HG02973 (cell line): ENCODE measurements around the gene RAE1.

Experiments
- ATAC-seq: cut with Tn5 transposase; IDR thresholded peaks from one replicate; pipeline ENCODE4 v1.9.1; 2021; ENCODE audit warnings: moderate library complexity; ENCODE audit not compliant: unreplicated experiment

Gene RAE1

DNA sequence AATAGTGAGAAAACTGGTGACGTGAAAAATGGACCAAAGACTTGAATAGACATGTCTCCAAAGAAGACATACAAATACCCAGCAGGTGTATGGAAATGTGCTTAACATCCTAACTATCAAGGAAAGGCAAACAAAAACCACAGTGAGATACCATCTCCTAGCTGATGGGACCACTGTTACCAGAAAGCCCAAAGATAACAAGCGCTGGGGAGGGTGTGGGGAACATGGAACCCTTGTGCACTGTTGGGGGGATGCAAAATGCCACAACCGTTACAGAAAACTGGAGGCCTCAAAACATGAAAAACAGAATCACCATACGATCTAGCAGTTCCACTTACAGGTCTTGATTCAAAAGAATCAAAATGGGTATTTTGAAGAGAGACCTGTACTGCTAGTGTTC is 20.3 kb downstream of the RAE1 start:
- no peak for ATAC-seq

DNA sequence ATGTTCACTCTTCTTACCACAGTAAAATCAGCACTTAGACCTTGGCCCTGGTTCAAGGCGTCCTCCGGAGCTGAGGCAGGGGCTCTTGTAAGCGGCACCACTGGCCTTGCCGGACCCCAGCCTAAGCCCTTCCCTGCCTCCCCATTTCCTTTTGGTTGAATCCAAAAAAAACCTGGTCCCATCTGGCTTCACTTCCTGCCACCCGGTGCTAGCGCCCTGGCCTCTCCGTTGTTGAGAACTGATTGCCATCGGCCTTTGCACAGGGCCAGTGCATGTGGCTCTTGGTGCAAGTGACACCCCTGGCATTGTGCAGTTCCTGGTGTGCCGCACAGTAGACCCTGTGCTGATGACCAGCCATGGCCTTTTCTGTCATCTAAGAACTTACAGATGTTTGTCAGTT is 21.1 kb downstream of the RAE1 start:
- no peak for ATAC-seq

GRCh38 chr20:57372581-57373350 is 21.7 kb downstream of the RAE1 start:
- ATAC-seq = no peak

DNA sequence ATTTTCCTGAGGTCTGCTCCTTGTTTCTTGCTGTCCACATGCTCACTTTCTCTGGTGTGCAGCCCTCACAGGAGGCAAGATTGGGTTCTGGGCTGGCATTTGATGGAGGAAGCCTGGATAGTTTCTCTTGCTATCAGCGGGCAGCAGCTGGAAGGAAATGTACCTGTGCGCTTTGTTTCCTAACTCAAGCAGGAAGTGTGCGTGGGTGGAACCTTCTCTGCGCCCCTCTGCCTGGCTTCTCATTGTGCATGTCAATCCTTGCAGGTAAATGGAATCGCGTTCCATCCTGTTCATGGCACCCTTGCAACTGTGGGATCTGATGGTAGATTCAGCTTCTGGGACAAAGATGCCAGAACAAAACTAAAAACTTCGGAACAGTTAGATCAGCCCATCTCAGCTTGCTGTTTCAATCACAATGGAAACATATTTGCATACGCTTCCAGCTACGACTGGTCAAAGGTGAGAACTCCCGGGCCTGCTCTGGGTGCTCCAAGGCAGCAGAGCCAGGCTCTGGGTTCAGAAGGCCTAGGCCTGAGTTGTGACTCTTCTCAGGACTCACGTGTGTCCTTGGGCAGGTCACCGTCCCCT is 23.4 kb downstream of the RAE1 start:
- ATAC-seq = no peak

- no peak for ATAC-seq
Measured at GRCh38 chr20:57374931-57375651, 24.0 kb downstream of the RAE1 start.

- ATAC-seq = no peak
Measured at GRCh38 chr20:57375652-57376230, 24.7 kb downstream of the RAE1 start.

GRCh38 chr20:57377350-57377749 is 26.3 kb downstream of the RAE1 start:
- ATAC-seq = no peak

DNA sequence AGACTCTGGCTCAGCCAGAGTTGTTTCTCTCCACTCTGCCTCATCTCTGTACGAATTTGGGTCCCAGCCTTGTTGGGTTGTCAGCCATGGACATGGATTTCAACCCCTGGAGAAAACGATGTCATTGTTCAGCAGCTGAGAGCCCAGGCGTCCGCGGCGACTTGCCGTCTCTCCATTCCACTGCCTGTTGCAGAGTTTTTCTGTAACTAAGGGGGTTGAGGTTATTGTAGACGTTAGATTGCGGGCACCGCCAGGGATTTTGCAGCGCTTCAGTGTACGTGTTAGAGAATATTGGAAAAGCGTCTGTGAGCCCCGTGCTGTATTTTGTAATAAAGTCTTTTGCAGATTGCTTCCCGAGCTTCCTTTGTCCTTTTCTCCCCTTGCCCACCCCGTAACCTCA is 27.1 kb downstream of the RAE1 start:
- ATAC-seq = no peak

DNA sequence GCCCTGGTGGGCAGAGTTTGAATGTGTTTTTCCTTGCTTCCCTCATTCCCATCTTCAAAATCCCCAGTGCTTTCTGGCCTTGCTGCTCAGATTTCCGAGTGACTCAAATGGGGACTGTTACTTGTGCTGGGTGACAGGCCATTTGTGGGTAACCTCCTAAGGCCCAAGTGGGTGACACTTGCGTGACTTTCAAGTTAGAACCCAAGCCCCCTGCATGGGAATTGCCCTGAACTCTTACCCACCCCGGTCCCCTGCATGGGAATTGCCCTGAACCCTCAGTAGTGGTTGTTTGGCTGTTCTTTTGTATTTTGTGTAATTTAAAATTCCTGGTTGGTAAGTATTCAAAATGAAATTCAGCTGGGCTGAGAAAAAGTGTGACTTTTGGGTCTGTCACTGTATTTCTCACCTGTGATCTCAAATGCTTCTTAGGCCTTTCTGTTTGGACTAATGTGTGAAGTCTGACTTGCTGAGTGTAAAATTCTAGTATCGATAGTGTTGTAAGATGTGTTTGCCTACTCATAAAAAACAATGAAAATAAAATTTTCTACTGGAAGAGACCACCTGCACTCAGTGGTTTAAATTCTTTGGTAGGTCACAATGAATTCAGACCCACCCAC is 27.7 kb downstream of the RAE1 start:
- no peak for ATAC-seq

DNA sequence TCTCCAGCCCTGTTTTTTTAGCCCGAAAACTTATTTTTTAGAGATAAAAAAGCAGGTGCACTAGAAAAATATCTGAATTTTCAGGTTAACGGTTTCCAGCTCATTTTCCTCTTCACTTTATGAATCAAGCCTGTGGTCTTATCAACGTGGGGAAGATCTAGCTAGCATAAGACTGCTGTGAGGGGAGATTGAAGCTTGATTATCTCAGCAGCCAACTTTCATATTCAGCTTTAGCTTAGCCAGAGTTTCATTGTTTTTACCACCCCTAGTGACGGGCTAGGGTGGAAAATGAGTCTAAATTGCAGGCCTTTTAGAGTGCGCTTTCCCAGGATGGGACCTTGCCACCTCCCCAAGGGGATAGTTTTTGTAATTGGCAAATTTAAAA is 28.2 kb downstream of the RAE1 start:
- no peak for ATAC-seq

- ATAC-seq = no peak
Measured at GRCh38 chr20:57380081-57380750, 29.2 kb downstream of the RAE1 start.

- no peak for ATAC-seq
Measured at GRCh38 chr20:57381596-57382503, 30.8 kb downstream of the RAE1 start.

DNA sequence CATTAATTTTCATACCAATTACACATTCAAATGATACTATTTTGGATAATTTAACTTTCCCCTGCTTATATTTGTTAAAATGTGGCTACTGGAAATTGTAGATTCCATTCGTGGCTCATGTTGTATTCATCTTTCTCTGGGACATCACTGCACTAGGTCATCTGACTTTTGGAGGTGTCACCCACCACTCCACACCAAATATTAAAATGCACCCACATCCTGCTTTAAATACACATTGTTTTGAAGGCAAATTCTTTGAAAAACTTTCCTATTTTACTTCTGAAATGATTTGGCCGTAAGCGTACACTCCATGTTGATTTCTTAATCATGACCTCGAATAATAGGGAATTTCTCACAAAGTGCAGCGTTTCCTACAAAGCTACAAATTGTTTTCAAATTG is 31.5 kb downstream of the RAE1 start:
- no peak for ATAC-seq

DNA sequence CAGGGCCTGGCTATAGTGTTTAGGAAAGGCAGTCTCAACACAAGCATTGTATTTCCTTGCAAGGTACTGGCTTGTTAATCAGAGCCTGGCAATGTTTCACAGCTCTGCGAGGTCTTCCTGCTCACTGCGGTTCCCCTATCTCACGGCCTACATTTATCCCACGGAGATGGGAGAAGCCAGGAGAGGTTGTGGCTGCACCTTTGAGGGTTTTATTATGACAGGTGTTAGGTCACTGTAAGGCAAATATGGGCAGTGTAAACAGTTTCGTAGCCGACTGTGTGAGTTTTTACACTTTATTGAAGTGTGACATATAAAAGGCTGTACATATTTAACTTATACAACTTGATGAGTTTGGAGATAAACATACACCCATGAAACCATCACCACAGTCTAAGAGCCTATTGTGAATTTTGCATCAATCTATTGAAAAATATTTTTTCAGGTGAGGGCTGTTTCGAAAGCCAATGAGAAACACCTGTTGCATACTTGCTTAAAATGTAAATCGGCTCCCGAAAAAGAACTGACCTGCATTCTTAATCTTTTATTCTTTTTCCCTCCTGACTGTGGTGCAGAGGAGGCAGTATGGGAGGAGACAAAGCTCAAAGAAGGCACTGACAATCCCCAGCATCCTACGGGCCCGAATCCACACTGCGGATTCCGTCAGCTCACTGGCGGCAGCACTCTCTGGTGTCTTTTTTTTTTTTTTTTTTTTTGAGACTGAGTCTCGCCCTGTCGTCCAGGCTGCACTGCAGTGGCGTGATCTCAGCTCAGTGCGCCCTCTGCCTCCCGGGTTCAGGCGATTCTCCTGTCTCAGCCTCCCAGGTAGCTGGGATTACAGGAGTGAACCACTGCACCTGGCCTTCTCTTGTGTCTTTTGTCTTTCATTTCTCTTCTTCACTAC is 32.6 kb downstream of the RAE1 start:
- no peak for ATAC-seq

DNA sequence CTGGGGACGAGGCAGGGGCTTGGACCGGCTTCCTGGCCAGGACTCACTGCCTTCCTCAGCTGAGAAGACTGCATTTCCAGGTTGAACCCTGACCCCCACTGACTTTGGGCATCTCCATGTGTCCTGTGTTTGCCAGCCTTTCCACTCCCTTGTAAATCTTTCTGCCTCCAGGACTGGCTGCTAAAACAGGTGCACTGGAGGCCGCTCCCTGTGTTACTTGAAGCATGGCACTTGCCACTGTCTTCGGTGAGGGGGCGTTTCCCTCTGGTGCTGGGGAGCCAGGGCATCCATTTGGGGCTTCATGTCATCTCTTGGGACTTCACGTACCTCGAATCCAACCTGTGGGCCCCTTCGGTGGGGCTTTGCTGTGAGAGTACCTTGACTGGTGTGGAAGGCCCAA is 33.4 kb downstream of the RAE1 start:
- no peak for ATAC-seq

DNA sequence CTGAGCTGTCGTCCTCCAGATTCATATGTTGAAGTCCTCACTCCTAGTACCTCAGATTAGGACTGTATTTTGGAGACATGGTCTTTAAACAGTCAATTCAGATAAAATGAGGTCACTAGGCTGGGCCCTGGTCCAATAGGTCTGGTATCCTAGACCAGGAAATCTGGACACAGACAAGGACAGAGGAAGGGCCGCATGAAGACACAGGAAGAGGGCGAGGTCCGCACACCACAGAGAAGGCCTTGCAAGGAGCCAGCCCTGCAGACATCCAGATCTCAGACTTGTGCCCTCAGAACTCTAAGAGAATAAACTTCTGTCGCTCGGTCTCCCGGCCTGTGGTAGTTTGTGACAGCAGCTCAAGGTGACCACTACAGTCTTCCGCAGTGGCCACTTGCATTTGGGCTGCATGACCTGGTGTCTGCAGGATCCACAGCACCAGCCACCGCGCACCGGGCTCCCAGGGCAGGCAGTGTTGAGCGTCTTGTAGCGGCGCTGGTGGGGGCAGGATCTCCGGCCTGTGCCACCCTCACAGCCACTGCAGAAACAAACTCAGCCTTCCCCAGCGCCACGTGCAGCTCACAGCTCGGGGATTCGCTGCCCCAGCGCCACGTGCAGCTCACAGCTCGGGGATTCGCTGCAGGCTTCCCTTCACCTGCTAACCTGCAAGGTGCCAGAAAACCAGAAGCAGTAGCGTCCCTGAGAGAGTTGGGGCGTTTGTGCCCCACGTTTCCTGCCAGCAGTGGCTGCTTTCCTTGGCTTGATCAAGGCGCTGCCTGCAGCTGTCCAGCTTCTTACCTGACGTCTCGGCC is 34.1 kb downstream of the RAE1 start:
- no peak for ATAC-seq

DNA sequence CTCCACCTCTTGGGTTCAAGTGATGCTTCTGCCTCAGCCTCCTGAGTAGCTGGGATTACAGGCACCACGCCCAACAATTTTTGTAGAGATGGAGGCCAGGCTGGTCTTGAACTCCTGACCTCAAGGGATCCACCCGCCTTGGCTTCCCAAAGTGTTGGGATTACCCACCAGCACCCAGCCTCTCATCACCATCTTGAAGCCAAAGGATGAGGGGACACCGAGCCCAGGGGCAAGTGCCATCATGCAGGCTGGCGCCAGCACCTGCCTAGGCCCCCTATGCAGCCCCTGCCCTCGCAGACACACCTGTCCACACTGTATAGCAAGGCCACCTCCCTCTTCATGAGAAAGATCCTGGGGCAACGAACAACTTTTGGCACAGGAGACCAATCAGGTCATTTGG is 34.9 kb downstream of the RAE1 start:
- no peak for ATAC-seq

DNA sequence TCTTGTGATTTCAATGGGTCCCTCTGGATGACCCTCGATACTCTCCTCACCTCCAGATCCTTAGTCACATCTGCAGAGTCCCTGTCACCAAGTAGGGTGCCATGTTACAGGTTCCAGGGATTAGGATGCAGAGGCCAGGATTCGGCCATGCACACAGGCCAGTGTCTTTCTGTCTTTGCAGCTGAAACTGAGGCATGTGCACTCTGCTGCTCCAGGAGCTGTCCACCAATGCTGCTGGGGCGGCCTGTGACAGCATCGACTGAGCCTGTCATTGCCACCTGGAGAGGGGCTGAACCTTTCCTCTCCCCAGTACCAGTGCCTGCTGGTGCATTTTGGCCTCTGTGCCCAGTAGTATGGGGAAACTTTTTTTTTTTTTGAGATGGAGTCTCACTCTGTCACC is 35.7 kb downstream of the RAE1 start:
- ATAC-seq = no peak
